Smooth muscle cell (in vitro differentiated cells): ENCODE results near the gene GRIK3. TPM values are rescaled to one million over a fixed set of nuclear protein-coding genes. Genes with fewer than 3 reads are reported as not detected.

Experiments used
- DNase-seq: peaks from one replicate; lab custom pipeline; 2025; ENCODE audit not compliant: unreplicated experiment; lab: John Stamatoyannopoulos, UW
- H2AFZ ChIP-seq: fragments of 200-600 bp; sonication (generic); 2 replicates; pipeline ENCODE4 v1.6.0; 2016; ENCODE audit warnings: antibody characterized with exemption, low read depth, mild to moderate bottlenecking
- H3F3A ChIP-seq: fragments of 200-600 bp; sonication (generic); 2 replicates; pipeline ENCODE4 v1.6.0; 2017; ENCODE audit warnings: antibody characterized with exemption, low read depth
- H3K27ac ChIP-seq: fragments of 200-600 bp; sonication (generic); 2 replicates; pipeline ENCODE4 v1.5.1; 2016; ENCODE audit warnings: low read depth, mild to moderate bottlenecking
- H3K27me3 ChIP-seq: fragments of 200-600 bp; sonication (generic); 2 replicates; pipeline ENCODE4 v1.6.1; 2016; ENCODE audit warnings: low read depth, mild to moderate bottlenecking
- H3K36me3 ChIP-seq: fragments of 200-600 bp; sonication (generic); 2 replicates; pipeline ENCODE4 v1.5.1; 2016; ENCODE audit warnings: low read depth
- H3K4me1 ChIP-seq: fragments of 200-600 bp; sonication (generic); 2 replicates; pipeline ENCODE4 v1.5.1; 2016; ENCODE audit warnings: low read depth
- H3K4me2 ChIP-seq: fragments of 200-600 bp; sonication (generic); 2 replicates; pipeline ENCODE4 v1.6.0; 2016; ENCODE audit warnings: mild to moderate bottlenecking
- H3K4me3 ChIP-seq: fragments of 200-600 bp; sonication (generic); 2 replicates; pipeline ENCODE4 v1.5.1; 2016; ENCODE audit warnings: mild to moderate bottlenecking
- H3K79me2 ChIP-seq: fragments of 200-600 bp; sonication (generic); 2 replicates; pipeline ENCODE4 v1.6.0; 2016; ENCODE audit warnings: low read depth, mild to moderate bottlenecking
- H3K9ac ChIP-seq: fragments of 200-600 bp; sonication (generic); 2 replicates; pipeline ENCODE4 v1.6.0; 2016; ENCODE audit warnings: low read depth
- H3K9me3 ChIP-seq: fragments of 200-600 bp; sonication (generic); replicated peaks from 2 replicates; pipeline ENCODE4 v1.5.1; 2016; ENCODE audit warnings: low read depth
- H4K20me1 ChIP-seq: fragments of 200-600 bp; sonication (generic); 2 replicates; pipeline ENCODE4 v1.6.0; 2016; ENCODE audit warnings: low read depth
- WGBS: methylation state at CpG from one replicate; pipeline ENCODE4 v1.1.7; 2016; ENCODE audit warnings: low lambda C conversion rate; 5-methylcytosine and 5-hydroxymethylcytosine counted together
- polyA plus RNA-seq: library from polyadenylated mRNA; unstranded; fragments of >200 nt; fragmentation: Nextera tagmentation; extraction: Ambion mirVana; gene quantifications from 2 replicates; pipeline ENCODE4 v1.2.1, GENCODE V29; 2016
- total RNA-seq: library from RNA; depleted of rRNA; stranded (reverse); fragments of >200 nt; gene quantifications from 2 replicates; pipeline ENCODE4 v1.2.3, GENCODE V29; 2014
- TF ChIP-seq, protein P1 (sequence below): fragments of 200-600 bp; sonication (generic); IDR thresholded peaks from 2 replicates; pipeline ENCODE4 v1.5.1; 2017; ENCODE audit warnings: borderline replicate concordance, mild to moderate bottlenecking, antibody characterized with exemption; ENCODE audit not compliant: insufficient read depth, poor library complexity, severe bottlenecking

The GRIK3 gene
- total and polyA plus RNA-seq, 2 experiments from 2014 or later: 0.04 TPM; not detected in 1

- DNase-seq: no peak
- Histone ChIP-seq H3K27ac (no peak overlapping the region), H3K36me3 (no peaks in the 10 kb centered on the region), H3K4me3 (no peak overlapping the region), H4K20me1 (no peaks in the 10 kb centered on the region), H3K9ac (no peak overlapping the region), H3K27me3 (no peaks in the 10 kb centered on the region), H2AFZ (no peak overlapping the region), H3K4me2 (no peak overlapping the region), H3K4me1 (no peaks in the 10 kb centered on the region), H3K79me2 (no peaks in the 10 kb centered on the region), H3K9me3 (no peaks in the 10 kb centered on the region), H3F3A (no peaks in the 10 kb centered on the region)
- TF ChIP-seq, protein P1, sequence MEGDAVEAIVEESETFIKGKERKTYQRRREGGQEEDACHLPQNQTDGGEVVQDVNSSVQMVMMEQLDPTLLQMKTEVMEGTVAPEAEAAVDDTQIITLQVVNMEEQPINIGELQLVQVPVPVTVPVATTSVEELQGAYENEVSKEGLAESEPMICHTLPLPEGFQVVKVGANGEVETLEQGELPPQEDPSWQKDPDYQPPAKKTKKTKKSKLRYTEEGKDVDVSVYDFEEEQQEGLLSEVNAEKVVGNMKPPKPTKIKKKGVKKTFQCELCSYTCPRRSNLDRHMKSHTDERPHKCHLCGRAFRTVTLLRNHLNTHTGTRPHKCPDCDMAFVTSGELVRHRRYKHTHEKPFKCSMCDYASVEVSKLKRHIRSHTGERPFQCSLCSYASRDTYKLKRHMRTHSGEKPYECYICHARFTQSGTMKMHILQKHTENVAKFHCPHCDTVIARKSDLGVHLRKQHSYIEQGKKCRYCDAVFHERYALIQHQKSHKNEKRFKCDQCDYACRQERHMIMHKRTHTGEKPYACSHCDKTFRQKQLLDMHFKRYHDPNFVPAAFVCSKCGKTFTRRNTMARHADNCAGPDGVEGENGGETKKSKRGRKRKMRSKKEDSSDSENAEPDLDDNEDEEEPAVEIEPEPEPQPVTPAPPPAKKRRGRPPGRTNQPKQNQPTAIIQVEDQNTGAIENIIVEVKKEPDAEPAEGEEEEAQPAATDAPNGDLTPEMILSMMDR: no peak
- 85% methylated on average over 10 of the region's 10 CpGs for WGBS
Measured at GRCh38 chr1:36859926-36860325, 174.4 kb downstream of the GRIK3 start.

DNA sequence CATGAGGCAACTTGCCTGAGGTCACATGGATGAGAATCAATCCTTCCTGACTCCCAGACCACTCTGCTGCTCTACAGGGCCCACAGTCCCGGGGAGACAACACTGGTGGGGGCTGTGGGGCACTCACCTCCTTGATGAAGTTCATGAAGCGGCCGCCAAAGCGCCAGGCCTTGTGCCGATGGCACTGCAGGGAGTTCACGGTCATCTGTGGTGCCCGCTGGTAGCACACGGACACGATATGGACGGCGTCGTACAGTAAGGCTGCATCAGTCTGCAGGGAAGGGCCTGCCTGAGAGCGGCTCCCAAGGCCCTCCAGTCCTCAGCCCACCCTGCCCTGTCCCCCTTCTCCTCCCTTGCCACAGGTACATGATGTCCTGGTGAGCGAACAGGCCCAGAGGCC lies 175.3 kb downstream of the GRIK3 start:
- WGBS: 97% methylated on average over 14 of the region's 14 CpGs
- H3K27ac ChIP-seq: no peak overlapping the region

GRCh38 chr1:36858553-36858952 lies 175.8 kb downstream of the GRIK3 start:
- WGBS: 95% methylated on average over 5 of the region's 5 CpGs
- H3K36me3 ChIP-seq: no peaks in the 10 kb centered on the region
- H3K79me2 ChIP-seq: no peaks in the 10 kb centered on the region

More for the DNA sequence above, 175.3 kb downstream of the GRIK3 start:
- Histone ChIP-seq H3K79me2 (no peaks in the 10 kb centered on the region), H3K36me3 (no peaks in the 10 kb centered on the region), H3K9ac (no peak overlapping the region), H3F3A (no peaks in the 10 kb centered on the region), H3K27me3 (no peaks in the 10 kb centered on the region), H2AFZ (no peak overlapping the region), H3K4me1 (no peaks in the 10 kb centered on the region), H3K4me3 (no peak overlapping the region), H3K4me2 (no peak overlapping the region), H4K20me1 (no peaks in the 10 kb centered on the region), H3K9me3 (no peaks in the 10 kb centered on the region)
- no peak for DNase-seq
- TF ChIP-seq, protein P1: no peak

DNA sequence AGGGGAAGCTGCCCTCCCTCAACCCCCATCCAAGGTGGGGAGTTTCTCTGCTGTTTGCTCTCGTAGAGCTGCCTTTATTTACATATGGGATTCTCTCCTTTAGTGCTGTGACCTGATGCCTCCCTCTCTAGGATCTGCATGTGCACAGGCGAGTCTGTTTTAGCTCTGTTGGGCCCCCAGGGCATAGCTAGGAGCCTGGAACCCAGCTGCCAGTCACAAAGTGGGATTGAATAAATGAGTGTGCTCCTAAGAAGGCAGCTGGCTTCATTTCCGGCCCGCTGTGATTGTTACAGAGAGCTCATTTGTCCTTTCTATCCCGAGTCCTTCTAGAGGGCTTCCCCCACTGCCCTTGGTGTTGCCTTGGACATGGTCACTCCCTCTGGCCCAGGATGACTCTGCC lies 176.6 kb downstream of the GRIK3 start:
- H2AFZ ChIP-seq: no peak overlapping the region
- H3K4me3 ChIP-seq: no peak overlapping the region
- H3K27ac ChIP-seq: no peak overlapping the region
- H3F3A ChIP-seq: no peaks in the 10 kb centered on the region
- H3K4me2 ChIP-seq: no peak overlapping the region
- H3K79me2 ChIP-seq: no peaks in the 10 kb centered on the region
- H3K4me1 ChIP-seq: no peaks in the 10 kb centered on the region
- TF ChIP-seq, protein P1: no peak
- H3K9ac ChIP-seq: no peak overlapping the region
- no peak for DNase-seq
- no peaks in the 10 kb centered on the region for H4K20me1 ChIP-seq
- H3K36me3 ChIP-seq: no peaks in the 10 kb centered on the region
- no peaks in the 10 kb centered on the region for H3K27me3 ChIP-seq
- WGBS: 68% methylated on average over 5 of the region's 5 CpGs
- H3K9me3 ChIP-seq: no peaks in the 10 kb centered on the region

More at GRCh38 chr1:36858553-36858952, 175.8 kb downstream of the GRIK3 start:
- H3K9me3 ChIP-seq: no peaks in the 10 kb centered on the region
- no peaks in the 10 kb centered on the region for H3K27me3 ChIP-seq
- no peak overlapping the region for H2AFZ ChIP-seq
- no peaks in the 10 kb centered on the region for H4K20me1 ChIP-seq
- H3K9ac ChIP-seq: no peak overlapping the region
- no peaks in the 10 kb centered on the region for H3K4me1 ChIP-seq
- H3K27ac ChIP-seq: no peak overlapping the region
- H3F3A ChIP-seq: no peaks in the 10 kb centered on the region
- DNase-seq: no peak
- TF ChIP-seq, protein P1: no peak
- no peak overlapping the region for H3K4me3 ChIP-seq
- no peak overlapping the region for H3K4me2 ChIP-seq
